GM23338 (cell line): ENCODE measurements around the gene CNOT8.

Source experiments
- CTCF ChIP-seq, 2 experiments: fragments of 200-600 bp in 1 of 2; sonication (generic) in 1 of 2; conservative IDR thresholded peaks; 2 replicates each; pipeline versions ENCODE4 v1.5.1 to v1.6.1; 2016 to 2017; ENCODE audit warnings: antibody characterized with exemption in 2 of 2, low read depth in 2 of 2, mild to moderate bottlenecking in 2 of 2, moderate library complexity in 1 of 2
- ETS1 ChIP-seq: IDR thresholded peaks from 2 replicates; pipeline ENCODE4 v1.6.1; 2016; ENCODE audit warnings: antibody characterized with exemption
- EZH2 ChIP-seq: fragments of 200-600 bp; sonication (generic); IDR thresholded peaks from one replicate; pipeline ENCODE4 v1.8.0; 2017; ENCODE audit warnings: antibody characterized with exemption, mild to moderate bottlenecking, low read depth; ENCODE audit not compliant: unreplicated experiment
- POLR2AphosphoS5 ChIP-seq: IDR thresholded peaks from 2 replicates; pipeline ENCODE4 v1.6.1; 2016; ENCODE audit warnings: antibody characterized with exemption, low read depth
- REST ChIP-seq: IDR thresholded peaks from one replicate; pipeline ENCODE4 v1.6.1; 2018; ENCODE audit warnings: antibody characterized with exemption; ENCODE audit not compliant: unreplicated experiment
- ZNF114 ChIP-seq: fragments of 250-450 bp; sonication (Bioruptor Pico); IDR thresholded peaks from 2 replicates; pipeline ENCODE4 v1.5.0; 2020; ENCODE audit warnings: mild to moderate bottlenecking, moderate library complexity
- ZNF331 ChIP-seq: fragments of 250-450 bp; sonication (Bioruptor Pico); IDR thresholded peaks from 2 replicates; pipeline ENCODE4 v1.5.0; 2020; ENCODE audit warnings: low read depth, mild to moderate bottlenecking, moderate library complexity

- TF ChIP-seq EZH2 = no peak
- no peak for TF ChIP-seq ETS1
- no peak for TF ChIP-seq ZNF114 (CRISPR knock-in tag)
- TF ChIP-seq CTCF (conservative IDR thresholded peaks at IDR 0.05; ENCODE audit: low read depth in 2 of 2) = no peak
- TF ChIP-seq REST = no peak
- TF ChIP-seq ZNF331 = no peak
- no peak for TF ChIP-seq POLR2AphosphoS5
These were observed 2.3 kb downstream of the CNOT8 start for GRCh38 chr5:154860765-154861164.
